ENCODE results near the gene DNAH5.

DNA sequence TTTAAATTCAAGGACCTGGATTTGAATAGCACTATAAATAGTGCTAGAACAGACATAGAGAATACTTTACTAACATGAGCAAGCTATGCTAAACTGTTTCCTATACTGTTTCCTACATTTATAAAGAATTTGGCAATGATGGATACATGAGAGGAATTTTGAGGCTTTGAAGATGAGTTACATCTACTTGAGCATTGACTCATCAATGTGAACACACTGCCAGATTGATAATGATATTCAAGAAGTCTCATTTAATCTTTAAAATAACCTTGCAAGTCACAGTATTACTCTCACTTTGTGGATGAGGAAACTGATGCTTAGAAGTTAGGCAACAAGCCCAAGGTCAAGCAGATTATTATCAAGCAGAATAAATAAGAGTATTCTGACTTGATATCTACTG lies 281.9 kb downstream of the DNAH5 start:
- TF ChIP-seq SP1 (IDR thresholded peaks at IDR 0.05) (no peak), SP1 (CRISPR knock-in tag; IDR thresholded peaks at IDR 0.05) (no peak), POGK (CRISPR knock-in tag; conservative IDR thresholded peaks at IDR 0.05) (no peak), ELF4 (CRISPR knock-in tag; IDR thresholded peaks at IDR 0.05; ENCODE audit: borderline replicate concordance) (no peak), ATM (IDR thresholded peaks at IDR 0.05; ENCODE audit: borderline replicate concordance) (no peak), ZNF614 (CRISPR knock-in tag; IDR thresholded peaks at IDR 0.05; ENCODE audit: borderline replicate concordance) (no peak), ADNP (CRISPR knock-in tag; IDR thresholded peaks at IDR 0.05) (no peak), POLR2A (IDR thresholded peaks at IDR 0.05; ENCODE audit: insufficient read depth in 1 of 2, low read depth in 2 of 2, low read length in 2 of 2) (no peak)
- TF ChIP-seq, protein P1, sequence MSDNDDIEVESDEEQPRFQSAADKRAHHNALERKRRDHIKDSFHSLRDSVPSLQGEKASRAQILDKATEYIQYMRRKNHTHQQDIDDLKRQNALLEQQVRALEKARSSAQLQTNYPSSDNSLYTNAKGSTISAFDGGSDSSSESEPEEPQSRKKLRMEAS (IDR thresholded peaks at IDR 0.05): no peak
- TF ChIP-seq, protein P2, sequence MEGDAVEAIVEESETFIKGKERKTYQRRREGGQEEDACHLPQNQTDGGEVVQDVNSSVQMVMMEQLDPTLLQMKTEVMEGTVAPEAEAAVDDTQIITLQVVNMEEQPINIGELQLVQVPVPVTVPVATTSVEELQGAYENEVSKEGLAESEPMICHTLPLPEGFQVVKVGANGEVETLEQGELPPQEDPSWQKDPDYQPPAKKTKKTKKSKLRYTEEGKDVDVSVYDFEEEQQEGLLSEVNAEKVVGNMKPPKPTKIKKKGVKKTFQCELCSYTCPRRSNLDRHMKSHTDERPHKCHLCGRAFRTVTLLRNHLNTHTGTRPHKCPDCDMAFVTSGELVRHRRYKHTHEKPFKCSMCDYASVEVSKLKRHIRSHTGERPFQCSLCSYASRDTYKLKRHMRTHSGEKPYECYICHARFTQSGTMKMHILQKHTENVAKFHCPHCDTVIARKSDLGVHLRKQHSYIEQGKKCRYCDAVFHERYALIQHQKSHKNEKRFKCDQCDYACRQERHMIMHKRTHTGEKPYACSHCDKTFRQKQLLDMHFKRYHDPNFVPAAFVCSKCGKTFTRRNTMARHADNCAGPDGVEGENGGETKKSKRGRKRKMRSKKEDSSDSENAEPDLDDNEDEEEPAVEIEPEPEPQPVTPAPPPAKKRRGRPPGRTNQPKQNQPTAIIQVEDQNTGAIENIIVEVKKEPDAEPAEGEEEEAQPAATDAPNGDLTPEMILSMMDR (CRISPR knock-in tag; IDR thresholded peaks at IDR 0.05): no peak
- TF ChIP-seq, protein P3, sequence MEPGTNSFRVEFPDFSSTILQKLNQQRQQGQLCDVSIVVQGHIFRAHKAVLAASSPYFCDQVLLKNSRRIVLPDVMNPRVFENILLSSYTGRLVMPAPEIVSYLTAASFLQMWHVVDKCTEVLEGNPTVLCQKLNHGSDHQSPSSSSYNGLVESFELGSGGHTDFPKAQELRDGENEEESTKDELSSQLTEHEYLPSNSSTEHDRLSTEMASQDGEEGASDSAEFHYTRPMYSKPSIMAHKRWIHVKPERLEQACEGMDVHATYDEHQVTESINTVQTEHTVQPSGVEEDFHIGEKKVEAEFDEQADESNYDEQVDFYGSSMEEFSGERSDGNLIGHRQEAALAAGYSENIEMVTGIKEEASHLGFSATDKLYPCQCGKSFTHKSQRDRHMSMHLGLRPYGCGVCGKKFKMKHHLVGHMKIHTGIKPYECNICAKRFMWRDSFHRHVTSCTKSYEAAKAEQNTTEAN (CRISPR knock-in tag; conservative IDR thresholded peaks at IDR 0.05): no peak
